Measurements from ENCODE around the gene SPATA16. TPM values are rescaled to one million over a fixed set of nuclear protein-coding genes. Genes with fewer than 3 reads are reported as not detected.
"Not testable (repeated sequence)": the region's sequence is repeated elsewhere in the genome, so short reads cannot be mapped to it uniquely, and the experiment has no call there.

Gene SPATA16
- total RNA-seq, 1 donor from 2014 or later: not detected

DNA sequence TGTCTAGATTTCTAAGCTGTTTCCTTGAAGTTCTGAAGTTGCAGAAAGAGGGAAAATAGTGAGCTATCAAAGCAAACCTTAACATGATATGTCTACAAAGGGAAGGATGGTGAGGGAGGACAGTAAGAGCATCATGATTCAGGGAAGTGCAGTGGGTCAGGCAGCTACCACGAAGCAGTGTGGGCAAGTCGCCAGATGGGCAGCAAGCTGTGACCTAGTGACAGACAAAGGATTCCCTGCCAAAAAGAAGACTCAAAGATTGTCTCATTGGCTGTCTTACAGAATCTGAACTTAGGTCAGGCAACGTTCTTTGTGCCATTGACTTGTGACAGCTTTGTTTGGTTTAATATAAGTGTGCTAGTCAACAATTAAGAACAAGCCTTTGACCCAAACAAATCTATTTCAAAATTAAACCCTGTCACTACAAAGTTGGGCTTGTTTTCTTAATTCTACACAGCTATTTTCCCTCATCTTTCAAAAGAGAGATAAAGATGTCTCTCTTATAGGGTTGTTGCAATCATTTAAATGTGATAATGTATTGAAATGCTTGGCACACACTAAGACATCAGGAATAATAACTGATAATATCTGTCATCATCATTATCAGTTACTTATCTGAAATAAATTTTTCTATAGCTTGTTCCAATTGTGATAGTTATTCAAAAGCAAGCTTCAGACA lies 237.3 kb downstream of the SPATA16 start:
- DNase-seq (ENCODE audit: low spot score): no peak

DNA sequence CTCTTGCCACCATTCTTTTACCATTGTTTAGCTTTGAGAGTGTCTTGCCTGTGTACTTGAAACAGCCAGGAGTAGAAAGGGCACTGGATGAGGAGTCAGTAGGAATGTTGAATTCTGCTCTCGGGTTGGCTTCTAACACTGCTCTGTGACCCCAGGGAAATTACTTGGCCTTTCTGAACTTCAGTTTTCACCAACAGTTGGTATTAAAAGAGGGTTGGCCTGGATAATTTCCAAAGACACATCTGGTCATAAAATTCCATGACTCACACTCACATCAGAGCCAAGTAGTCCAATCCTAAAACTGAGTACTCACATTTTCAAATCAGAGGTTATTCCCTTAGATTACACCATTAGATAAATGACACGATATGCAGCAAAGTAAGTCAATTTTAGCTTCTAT lies 248.9 kb downstream of the SPATA16 start:
- no peak for DNase-seq (ENCODE audit: low spot score)

DNA sequence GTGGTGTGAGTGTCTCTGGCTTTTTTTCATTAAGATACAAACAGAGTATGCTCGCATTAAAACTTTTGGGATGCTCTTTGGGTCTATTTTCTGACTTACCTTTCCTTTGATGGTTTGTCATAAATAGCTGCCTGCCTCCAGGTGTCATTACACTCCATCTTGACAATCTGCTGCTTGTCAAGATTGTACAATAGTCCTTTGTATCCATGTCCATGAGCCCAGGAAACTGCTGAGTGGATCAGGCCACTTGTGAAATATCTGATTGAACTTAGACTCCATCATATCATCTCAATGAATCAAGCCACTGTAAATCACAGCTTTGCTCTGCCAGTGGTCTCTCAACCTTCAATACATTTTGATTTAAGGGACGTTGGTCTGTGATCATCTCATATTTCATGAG lies 255.3 kb downstream of the SPATA16 start:
- no peak for DNase-seq (ENCODE audit: low spot score)

DNA sequence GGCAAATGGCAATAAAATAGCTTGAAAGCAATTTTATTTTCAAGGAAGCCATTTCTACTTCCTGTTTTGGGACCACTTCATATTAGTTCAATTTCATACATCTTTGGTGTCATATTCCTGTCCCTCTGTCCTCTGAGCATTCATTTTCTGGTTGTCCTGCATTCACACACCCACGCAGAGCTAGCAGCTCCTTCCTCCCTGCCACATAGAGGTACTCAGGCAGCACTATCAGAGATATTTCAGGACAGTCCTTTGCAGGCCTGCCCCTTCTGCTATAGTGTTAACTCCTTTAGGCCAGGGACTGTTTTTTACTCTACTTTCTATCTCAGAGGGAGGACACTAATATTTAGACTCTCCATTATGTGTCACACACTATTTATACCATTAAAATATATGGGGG lies 258.5 kb downstream of the SPATA16 start:
- no peak for DNase-seq (ENCODE audit: low spot score)

DNA sequence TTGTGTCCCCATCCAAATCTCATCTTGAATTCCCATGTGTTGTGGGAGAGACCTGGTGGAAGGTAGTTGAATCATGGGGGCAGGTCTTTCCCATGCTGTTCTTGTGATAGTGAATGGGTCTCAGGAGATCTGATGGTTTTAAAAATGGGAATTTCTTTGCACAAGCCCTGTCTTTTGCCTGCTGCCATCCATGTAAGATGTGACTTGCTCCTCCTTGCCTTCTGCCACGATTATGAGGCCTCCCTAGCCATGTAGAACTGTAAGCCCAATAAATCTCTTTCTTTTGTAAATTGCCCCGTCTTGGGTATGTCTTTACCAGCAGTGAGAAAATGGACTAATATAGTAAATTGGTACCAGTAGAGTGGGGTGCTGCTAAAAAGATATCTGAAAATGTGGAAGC lies 261.7 kb downstream of the SPATA16 start:
- DNase-seq (ENCODE audit: low spot score): not testable (repeated sequence)

DNA sequence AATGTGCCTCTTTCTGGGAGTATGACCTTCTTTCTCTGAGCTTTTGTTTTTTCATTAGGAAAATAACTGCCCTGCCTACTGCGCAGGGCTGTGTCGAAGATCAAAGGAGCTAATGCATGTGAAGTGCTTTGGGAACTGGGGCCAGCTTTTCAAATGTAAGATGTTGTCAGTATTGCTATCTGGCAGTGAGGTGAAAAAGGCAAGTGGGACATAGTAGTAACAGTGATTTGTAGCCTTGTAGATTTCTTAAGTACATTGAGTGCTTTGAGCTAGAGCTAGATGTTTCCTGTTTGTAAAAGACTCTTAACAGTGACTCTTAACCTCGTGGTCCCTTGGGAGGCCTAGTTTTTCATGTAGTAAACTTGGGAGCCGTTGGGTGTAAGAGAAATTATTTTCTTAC lies 264.0 kb downstream of the SPATA16 start:
- no peak for DNase-seq (ENCODE audit: low spot score)

DNA sequence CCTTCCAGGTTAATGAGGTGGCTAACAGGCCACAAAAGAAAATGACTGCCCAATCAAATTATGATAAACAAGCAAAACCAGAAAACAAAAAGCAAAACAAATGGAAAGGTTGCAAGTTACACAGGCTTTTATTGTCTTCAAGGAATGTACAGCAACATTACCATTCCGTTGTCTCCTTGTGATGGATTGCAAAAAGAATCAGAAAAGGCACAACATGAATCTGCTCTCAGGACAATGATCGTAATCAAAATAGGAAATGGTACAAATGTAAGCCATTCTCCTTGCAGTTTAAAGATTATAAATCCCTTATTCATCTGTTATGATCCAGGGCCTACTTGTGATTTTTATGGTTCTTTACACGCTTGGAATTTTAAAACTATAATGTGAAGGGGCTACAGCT lies 264.7 kb downstream of the SPATA16 start:
- DNase-seq (ENCODE audit: low spot score): no peak

DNA sequence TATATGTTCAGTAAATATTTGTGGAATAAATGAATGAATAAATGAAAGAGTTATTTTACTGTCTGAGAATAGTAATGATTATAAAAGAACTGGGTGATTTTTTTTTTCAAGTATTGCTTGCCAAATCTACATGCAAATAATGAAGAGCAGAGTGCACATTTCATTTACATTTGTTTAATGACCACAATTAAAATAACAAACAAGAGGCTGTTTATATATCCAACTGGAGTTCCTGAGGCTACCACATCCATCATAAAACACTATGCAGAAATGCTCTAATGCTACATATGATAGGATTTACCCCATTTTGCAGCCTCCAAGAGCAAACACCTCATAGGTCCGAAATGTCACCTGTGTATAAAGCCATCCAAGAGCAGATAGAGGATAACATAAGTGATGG lies 266.0 kb downstream of the SPATA16 start:
- DNase-seq (ENCODE audit: low spot score): no peak

DNA sequence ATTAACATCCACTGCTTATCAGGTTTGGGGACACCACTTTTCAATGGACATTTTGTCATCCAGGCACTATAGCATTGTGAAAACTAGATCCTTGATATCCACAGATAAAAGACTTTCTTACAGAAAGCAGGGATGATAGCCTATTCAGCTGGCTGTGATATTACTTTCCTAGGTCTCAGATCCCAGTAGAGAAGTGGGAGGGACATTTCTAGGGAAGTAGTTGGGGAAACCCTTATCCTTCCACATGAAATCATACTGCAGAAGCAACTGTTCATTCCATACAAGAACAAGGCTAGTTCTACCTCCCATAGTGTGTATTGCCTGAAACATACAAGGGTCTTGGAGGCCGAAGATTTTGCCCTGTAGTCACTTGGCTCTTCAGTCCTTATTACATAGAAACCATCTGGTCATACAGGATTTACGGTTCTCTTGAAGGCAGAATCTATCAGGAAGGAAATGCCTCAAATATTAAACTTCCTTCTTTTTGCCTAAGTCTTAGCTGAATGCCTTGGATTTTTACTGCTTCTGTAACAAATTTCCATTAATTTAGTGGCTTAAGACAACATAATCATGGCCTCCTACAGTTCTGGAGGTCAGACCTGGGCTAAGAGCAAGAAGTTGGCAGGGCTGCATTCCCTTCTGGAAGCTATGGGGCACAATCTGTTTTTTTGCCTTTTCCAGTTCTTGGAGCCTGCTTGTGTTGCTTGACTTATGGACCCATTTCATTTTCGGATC lies 271.1 kb downstream of the SPATA16 start:
- no peak for DNase-seq (ENCODE audit: low spot score)

DNA sequence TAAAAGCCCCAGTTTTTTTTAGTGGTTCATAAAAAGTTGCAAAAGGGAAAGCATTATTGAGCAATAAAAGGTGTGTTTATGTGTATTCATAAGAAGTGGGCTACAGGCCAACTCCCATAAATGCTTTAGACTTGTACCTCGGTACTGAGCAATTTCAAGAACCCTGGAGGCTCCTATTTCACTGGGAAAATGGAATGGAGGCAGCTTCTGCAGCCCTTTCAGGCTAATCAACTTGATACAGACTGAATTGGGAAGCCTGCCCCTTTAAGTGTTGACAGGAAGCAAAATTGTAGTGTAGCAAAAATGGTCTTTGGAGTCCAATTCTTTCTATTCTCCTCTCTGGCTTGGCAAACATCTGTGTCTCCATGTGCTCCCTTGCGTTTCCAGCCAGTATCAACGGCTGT lies 271.7 kb downstream of the SPATA16 start:
- no peak for DNase-seq (ENCODE audit: low spot score)

DNA sequence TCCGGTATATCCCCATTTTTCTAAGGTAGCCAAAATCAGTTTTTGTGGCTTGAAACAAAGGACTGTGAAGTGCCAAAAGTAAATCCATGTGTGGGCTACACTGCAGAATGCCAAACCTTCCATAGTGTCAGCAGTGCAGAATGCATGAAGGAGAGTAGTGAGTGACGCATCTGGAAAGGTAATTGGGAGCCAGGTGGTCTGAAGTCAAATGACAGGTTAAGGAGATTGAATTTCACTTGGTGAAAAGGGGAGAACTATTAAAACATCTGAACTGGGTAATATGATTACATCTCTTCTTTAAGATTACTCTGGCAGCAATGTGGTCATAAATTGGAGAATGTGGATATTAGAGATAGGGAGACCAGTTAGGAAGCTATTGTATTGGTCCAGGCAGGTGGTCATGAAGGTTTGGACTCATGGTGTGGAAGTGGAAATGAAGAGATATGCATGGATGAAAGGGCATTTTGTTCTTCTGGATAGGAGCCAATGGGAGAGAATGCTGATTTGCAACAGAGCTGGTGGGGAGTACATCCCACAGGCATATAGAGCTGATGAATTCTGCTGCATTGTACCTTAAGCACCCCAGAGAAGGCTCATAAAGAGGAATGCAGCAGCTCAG lies 272.3 kb downstream of the SPATA16 start:
- no peak for DNase-seq (ENCODE audit: low spot score)

DNA sequence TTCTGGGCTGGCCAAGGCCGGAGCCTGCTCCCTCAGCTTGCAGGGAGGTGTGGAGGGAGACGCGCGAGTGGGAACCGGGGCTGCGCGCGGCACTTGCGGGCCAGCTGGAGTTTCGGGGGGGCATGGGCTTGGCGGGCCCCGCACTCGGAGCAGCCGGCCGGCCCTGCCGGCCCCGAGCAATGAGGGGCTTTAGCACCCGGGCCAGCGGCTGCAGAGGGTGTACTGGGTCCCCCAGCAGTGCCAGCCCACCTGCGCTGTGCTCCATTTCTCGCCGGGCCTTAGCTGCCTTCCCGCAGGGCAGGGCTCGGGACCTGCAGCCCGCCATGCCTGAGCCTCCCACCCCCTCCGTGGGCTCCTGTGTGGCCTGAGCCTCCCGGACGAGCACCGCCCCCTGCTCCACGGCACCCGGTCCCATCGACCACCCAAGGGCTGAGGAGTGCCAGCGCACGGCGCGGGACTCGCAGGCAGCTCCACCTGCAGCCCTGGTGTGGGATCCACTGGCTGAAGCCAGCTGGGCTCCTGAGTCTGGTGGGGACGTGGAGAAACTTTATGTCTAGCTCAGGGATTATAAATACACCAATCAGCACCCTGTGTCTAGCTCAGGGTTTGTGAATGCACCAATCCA lies 274.2 kb downstream of the SPATA16 start:
- not testable (repeated sequence) for DNase-seq (ENCODE audit: low spot score)

DNA sequence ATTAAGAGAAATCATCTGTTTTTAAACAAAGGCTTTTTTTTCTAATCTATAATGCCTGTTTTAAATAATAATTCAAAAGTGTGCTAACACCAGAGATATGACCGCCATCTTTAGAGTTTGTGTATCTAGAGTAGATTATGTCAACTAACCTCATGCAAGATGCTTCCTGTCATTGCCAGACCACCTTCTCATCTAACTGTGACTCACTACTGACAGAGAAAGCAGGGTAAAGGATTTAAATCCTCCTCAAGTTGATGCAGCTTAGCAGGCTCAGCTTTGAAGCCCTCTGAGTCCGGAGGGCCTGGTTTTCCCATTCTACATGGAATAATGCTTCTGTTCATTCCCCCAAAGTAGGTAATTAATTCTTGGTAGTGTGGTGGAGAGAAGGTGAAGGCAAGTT lies 282.0 kb downstream of the SPATA16 start:
- DNase-seq (ENCODE audit: low spot score): no peak

DNA sequence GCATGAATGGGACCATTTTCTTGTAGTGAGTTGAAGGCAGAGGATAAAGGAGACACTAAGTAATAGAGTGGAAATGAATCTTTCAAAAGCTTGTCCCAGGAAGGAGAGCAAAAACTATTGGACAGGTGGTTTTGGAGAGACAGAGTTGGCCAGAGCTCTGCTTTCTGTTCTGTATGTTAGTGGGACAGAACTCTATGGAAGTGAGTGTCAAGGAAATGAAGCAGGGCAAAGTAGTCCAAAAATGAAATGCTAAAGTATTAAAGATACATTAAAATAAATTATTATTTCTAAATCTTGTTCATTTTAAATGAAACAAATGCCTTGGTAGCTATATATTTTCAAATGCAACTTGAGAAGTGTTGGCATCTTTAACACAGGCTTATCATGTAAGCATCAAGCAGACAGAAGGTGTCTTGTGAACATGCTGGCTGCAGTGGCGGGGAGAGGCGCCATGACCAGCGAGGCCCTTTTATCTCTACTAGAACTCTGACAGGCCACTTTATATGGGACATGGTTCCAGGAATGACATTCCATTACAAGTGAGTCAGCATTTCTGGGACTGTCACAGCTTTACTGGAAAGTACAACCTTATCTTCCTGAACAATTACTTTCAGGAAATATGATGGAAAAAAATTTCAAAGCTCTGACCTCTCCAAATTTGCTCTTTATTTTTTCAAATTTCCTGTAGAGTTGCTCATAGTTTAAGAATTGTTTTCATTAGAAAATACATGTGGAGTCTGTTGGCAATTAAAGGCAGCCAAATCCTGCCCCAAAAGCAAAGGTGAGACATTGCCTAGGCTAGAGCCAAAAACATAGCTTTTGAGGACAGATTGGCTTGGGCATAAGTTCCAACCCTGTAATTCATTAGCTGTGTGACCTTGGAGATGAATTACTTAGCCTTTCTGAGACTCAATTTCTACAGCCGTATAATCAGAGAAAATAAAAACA lies 284.0 kb downstream of the SPATA16 start:
- no peak for DNase-seq (ENCODE audit: low spot score)

DNA sequence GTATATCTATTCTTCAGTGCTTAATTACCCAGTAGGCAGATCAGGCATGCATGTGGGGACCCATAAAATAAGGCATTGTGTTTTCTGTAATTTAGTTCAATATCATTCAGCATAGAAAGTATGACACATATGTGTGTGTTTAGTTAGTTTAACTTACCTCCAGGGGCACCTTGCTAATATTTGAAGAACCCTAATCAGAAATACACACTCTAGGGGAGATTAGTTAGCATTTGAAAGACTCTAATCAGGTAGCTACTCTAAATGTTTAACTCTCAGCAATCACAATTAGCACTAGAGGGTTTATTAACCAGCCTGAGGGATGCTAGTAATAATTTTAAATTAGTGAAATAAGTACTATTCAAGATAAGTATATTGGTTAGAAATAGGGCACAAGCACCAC lies 286.0 kb downstream of the SPATA16 start:
- no peak for DNase-seq (ENCODE audit: low spot score)

DNA sequence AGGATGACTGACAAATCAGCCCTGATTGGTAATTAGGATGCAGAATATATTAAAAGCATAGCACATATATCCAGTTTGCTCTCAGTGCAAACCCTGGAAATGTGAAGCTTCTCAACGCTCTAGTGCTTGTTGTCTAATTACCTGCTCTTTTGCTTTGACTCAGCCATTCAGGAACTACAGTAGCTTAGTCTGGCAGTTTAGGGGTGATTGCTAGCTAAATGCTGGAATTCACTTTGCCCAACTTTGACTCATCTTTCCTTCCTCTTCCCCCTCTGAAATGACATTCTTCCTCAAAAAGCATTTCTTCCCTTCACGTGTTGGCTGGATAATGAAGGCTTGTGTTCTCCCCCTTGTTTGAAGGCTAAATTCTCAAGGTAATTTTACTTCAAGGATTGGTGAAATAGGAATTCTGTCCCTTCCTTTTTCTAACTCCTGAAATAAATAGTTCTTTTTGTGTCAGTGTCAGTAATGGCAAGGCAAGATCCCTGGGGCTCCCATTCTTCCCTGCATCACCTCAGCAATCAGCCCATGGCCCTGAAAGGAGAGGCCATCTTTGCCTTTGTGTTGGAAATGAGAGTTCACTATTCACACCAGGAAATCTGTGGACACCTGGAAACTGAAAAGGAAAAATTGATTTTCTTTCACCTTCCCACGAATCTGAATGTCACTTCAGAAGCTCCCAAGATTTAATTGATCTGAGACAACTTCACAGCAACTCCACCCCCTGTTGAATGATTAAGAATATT lies 286.9 kb downstream of the SPATA16 start:
- DNase-seq (ENCODE audit: low spot score): no peak

DNA sequence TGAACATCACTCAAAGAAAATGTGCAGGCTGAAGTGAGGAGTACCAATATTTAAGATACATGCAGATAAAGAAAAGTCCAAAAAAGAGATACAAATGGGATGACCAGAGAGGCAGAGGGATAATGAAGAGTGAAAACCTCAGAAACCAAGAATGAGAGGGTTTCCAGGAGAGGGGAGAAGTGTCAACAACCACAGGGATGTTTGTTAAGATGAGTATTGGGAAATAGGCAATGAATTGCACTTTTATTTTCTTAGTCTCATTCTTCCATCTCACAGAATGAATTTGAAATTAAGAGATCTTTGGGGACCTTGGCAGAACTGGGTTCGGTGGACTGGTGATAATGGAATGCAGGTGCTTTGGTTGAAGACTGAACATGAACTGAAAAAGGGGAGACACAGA lies 288.0 kb downstream of the SPATA16 start:
- DNase-seq (ENCODE audit: low spot score): no peak

DNA sequence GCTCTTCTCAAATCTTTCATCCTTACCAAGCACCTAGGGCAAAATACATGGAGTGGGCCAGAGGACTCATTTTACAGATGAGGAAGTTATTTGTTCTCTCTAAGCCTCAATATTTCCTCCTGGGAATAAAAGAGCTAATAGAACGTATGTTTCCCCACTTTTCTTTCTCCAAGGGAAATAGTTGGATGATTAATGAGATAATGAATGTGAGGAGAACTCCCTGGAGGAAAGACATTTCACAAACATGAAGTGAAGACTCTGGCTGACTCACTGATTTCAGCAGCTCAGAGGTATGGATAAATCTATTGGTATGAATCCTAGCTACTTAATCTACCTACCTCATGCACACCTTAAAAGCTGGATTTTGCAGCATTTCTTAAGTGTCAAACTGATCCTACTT lies 292.1 kb downstream of the SPATA16 start:
- DNase-seq (ENCODE audit: low spot score): no peak

DNA sequence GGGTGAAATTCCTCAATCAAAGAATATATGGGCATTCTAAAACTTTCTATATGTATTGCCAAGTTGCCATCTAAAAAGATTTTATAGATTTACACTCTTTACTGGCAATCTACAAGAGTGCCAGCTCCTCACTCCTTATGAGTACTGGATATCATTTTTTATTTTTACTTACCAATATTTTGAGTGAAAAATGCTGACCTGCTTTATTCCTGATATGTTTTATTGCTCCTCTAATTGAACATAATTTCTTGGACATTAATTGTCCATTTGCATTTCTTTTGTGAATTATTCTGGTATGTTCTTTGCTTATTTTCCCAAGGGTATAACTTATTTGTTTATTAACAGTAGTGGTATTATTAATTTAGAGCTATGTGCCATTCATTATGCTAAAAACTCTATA lies 293.7 kb downstream of the SPATA16 start:
- no peak for DNase-seq (ENCODE audit: low spot score)

DNA sequence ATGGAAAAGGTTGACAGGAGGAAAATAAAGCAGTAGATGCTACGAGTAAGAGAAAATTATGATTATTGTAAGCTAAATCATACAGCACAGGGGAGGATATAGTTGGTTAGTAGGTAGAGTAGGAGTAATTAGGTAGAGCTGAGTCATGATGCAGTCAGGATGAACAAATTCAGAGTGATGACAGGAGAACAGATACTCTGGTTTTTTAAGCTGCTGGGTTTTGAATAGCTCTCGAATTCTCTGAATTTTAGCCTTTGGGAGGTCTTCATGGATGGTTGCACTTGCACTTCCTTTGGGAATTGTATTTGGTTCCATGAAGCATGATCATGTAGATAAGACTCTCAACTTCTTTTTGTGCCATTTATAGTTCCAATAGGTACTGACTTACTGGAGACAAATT lies 294.3 kb downstream of the SPATA16 start:
- no peak for DNase-seq (ENCODE audit: low spot score)

All from mesenteric fat pad (tissue), 1 donor.